ENCODE data around the gene TMIE.
"Not testable (repeated sequence)": the region's sequence is repeated elsewhere in the genome, so short reads cannot be mapped to it uniquely, and the experiment has no call there.

The TMIE gene

DNA sequence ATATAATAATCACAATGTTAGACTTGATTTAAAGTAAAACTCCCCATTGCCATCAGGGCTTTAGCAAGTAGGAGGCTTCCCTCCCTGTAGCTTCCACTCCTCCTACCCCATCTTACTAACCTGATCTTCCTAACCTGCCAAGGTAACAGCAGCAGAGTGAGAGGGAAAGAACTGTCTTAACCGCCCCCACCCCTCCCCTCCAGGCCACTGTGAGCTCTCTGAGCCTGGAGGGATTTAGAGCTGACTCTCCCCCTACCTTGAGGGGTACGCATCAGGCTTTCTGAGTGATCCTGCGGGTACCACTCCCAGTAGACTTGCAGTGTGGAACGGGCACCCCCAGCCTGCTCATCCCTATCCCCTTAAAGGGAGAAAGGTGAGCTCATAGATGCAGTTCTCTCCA is 27.8 kb downstream of the TMIE start:
- DNase-seq, result no peak

DNA sequence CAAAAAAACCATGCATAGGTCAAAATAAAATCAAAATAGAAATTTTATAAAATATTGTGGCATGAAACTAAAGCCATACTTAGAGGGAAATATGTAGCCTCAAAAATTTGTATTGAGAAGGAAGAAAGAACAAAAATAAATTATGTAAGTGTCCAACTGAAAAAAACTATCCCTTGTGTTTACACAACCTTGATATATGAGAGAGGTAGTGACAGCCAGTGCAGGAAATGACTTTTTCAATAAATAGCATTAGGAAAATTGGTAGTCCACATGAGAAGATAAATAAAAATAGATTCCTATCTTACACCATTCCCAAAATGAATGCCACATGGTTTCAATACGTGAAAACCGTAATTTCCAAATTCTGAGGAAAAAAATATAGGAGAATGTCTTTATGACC is 29.6 kb downstream of the TMIE start:
- no peak for DNase-seq

DNA sequence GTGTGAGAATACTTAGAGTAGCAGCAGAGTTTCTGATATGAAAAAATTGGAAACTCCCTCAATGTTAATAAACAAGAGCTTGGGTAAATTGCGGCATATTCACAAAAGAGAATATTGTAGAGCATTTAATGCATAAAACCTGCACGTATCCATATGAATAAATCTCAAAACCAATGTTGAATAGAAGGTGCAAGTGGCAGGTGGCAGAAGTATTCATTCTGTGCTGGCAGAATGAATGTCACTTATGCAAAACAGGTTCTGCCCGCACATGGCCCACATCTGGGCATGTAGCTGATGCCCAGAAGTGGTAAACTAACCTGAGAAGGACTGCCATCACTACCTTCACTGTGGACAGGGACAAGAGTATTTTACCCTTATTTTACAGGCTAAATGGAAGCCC is 30.6 kb downstream of the TMIE start:
- no peak for DNase-seq

DNA sequence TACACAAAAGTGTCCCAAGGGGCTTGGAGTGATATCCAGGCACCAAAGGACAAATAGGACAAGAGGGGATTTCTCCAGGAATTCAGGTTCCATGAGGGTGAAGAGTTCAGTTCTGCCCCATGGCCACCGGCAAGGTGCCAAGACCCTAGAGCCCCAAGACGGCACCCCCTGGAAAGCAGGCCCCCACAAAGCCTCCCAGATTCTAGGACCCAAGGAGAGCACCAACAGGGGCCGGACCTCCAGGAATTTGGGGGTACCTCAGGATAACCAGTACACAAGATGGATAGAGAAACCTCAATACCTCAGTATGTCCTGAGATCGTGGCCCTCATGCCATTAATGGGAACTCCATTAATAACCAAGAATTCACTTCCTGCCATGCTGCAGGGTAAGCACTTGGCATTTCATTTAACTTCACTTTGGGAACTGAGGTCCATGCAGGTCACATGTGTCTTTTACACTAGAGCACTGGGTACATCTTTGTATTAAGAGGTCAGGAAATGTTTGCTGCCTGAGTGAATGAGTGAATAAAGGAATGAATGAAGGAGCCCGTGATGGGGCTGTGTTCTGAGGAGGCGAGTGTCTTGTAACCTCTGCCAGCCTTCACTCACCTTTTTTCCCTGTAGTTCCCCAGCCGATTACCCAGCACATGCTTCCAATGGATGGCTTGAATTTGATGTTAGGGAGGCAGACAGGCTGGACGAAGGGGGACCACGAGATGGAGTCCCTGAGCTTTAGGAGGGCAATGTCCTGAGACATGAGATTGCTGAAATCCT is 32.0 kb downstream of the TMIE start:
- DNase-seq, result no peak

GRCh38 chr3:46734773-46735172 is 33.6 kb downstream of the TMIE start:
- DNase-seq, result no peak

DNA sequence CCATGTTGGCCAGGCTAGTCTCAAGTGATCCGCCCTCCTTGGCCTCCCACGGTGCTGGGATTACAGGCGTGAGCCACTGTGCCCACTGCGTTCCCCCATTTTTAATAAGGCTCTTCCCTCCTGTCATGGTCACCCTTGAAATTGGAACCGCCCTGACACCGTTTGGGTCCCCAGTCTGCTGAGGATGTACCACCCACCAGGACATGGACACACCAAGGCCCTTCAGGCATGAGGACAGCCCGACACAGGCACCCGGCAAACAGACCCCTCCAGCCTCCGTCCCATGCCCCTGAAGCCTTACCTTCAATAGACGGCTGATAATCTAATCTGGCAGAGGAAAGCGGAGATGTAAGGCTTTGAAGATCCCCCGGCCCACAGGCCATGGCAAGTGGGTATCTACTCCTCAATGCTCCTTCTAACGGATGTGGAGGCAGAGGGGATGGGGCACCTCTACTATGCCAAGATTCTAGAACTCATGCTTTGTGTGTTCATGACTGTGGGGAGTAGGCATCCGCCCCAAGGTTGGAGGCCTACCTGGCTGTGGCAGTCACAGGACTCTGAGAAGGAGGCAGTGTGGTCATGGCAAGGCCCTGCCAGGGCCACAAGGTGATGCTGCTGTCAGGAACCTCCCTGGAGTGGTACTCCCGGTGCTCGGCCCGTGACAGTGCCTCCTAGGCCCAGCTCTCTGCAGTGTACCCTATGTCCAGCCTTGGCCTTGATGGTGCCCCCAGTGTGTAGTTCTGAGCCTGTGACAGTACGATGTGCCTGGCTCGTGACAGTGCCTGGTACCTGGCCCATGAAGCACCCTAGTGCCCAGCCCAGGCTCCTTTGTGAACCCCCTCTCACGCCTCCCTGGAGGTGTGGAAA is 35.0 kb downstream of the TMIE start:
- no peak for DNase-seq

DNA sequence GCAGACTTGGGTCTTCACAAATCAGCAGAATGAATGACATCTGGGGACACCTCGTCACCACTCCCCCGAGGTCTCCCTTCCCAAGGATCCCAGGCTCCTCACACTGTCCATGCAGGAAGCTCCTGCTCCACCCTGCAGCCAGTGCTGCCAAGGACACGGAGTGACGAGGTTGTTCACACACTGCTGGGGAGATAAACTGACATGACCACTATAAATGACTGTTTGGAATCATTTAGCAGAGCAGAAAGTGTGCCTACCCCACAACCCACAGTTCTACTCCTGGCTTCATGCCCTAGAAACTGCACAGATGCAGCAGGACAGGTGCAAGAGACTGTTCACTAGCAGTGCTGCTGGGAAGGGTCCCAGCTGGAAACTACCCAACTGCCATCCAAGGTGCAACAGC is 36.1 kb downstream of the TMIE start:
- no peak for DNase-seq

- not testable (repeated sequence) for DNase-seq
Measured at GRCh38 chr3:46739565-46739964, 38.4 kb downstream of the TMIE start.

DNA sequence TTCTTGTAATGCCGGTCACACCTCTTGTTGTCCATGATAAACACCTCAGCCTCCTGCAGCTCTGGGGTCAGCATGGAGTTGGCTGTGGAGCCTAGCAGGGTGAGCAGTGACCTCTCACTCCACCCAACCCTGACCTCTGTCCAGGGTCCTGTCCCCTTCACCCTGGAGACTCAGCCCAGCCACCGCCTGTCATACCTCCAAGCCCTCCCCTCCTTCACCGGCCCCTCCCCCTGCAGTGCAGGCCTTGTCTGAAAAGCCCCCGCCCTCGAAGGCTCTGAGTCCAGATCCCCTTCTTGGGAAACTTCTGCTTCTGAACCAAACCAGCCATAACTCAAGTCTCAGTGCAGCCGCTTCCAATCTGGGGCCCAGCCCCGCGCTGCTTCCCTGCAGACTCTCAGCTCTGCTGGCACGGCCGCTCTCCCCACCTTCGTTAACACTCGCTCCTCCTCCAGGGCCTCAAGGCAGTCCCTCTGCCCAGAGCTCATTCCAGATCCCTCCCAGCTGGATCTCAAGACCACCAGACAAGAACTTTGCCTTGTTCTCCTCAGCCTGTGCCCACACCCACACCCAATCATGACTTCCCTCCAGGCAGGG is 41.9 kb downstream of the TMIE start:
- DNase-seq, result no peak

DNA sequence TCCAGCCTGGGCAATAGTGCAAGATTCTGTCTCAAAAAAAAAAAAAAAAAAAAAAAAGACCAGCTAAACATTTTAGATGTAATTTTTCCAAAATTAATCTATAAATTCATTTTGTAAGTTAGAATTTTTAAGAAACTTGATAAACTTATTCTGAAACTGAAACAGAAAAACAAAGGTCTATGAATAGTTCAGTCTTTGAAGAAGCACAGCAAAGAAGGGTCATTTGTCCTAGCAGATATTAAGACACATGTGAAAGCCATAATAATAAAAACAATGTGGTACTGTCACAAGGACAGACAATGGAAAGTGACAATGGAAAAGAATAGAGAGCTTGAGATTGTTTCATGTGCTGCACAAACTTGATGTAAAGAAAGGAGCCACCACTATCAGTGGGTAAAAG is 45.5 kb downstream of the TMIE start:
- no peak for DNase-seq

GRCh38 chr3:46748170-46748569 is 47.0 kb downstream of the TMIE start:
- DNase-seq, result no peak

- DNase-seq, result no peak
Measured at GRCh38 chr3:46749129-46749528, 47.9 kb downstream of the TMIE start.

DNA sequence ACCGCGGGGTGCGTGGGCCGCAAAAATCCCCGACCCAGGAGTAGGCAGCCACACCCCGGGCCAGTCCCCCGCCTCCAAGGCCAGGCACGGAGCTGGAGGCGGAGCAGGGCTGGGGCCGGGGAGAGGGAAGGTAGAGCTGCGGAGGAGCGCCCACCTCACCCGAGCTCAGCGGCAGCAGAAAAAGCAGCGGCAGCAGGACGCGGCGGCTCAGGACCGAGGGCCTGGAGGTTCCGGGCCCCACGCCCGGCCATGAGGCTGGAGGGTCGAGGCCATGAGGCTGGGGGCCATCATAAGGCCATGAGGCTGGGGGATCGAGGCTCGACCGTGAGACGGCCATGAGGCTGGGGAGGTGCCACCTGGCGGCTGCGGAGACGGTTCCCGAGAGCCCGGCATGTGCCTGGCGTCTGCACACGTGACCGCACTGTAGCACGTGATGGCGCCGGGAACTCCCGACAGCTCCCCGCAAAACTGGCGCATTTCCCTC is 49.4 kb downstream of the TMIE start:
- no peak for DNase-seq

- not testable (repeated sequence) for DNase-seq
Measured at GRCh38 chr3:46753127-46753526, 51.9 kb downstream of the TMIE start.

- DNase-seq, result no peak
Measured at GRCh38 chr3:46755646-46756045, 54.5 kb downstream of the TMIE start.

- no peak for DNase-seq
Measured at GRCh38 chr3:46756642-46757041, 55.5 kb downstream of the TMIE start.

- no peak for DNase-seq
Measured at GRCh38 chr3:46759239-46760167, 58.3 kb downstream of the TMIE start.
